AG04449 (cell line): ENCODE measurements around the gene SEPTIN1.
A peak's percentile ranks its signal among the peaks of the same experiment; 100 is the strongest.
"Not testable (repeated sequence)": the region's sequence is repeated elsewhere in the genome, so short reads cannot be mapped to it uniquely, and the experiment has no call there.

Source experiments
- CTCF ChIA-PET: fragments of 350-600 bp; formaldehyde crosslinking; extraction: SDS; loops from one replicate; lab custom pipeline; 2021; ENCODE audit warnings: antibody characterized with exemption; lab: Yijun Ruan, JAX
- POLR2A ChIA-PET: fragments of 400-600, 350-600 bp; formaldehyde crosslinking; extraction: SDS; loops from one replicate; lab custom pipeline; 2020; ENCODE audit warnings: antibody characterized with exemption, inconsistent platforms; lab: Yijun Ruan, JAX
- DNase-seq: peaks from one replicate; pipeline ENCODE4 v3.0.0-alpha.2; 2010; ENCODE audit warnings: low read depth, low spot score
- H3K4me3 ChIP-seq: 2 replicates; pipeline ENCODE4 v1.5.1; 2011; ENCODE audit warnings: low read depth, mild to moderate bottlenecking, control low read depth, low read length
- TF ChIP-seq, protein P1 (sequence below): IDR thresholded peaks from one replicate; pipeline ENCODE4 v1.5.1; 2011; ENCODE audit warnings: mild to moderate bottlenecking, moderate library complexity, low read length, control low read depth, inconsistent platforms; ENCODE audit not compliant: insufficient read depth; ENCODE audit errors: missing control alignments

SEPTIN1 gene

DNA sequence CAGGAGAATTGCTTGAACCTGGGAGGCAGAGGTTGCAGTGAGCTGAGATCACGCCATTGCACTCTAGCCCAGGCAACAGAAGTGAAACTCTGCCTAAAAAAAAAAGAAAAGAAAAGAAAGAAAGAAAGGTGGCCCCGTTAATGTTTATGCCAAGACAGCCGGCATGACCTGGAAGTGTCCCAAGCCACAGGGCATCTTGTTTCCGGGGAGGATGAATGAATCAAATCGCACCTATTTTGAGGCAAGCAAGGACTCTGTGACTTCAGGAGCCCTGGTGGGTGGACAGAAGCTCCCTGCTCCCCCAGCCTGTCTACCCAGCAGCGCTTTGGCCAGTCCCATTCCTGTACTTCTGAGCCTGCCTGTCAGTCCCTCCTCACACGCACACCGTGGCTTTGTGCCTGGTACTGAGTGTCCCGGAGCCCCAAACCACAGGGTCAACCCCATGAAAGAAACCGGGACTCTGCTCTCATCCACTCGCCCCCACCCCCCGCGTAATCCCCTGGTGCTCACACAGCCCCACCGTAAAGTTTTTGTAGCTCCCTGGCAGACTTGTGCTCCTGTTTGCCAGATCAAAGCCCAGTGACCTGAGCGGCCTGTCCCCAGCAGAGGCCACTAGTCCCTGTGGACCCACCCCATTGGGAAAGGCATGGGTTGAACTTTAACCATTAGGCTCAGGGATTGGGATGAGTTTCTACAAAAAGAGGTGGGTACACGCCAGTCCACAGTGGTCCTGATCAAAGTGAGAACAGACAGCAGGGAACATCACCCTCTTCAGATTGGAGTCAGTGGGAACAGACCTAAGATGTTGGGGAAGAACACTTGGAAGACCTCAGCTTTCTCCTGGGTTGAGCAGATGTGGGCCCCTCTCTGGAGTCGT, 46.5 kb downstream of the SEPTIN1 start:
- POLR2A ChIA-PET, result interaction anchor here (0.7 to 1.3 kb wide), 3 partner anchors 18 to 324 kb away, joined by 3 to 4 read pairs (median 3); partner anchors contain the start of gene TBC1D10B
- no peak for DNase-seq
- TF ChIP-seq, protein P1, sequence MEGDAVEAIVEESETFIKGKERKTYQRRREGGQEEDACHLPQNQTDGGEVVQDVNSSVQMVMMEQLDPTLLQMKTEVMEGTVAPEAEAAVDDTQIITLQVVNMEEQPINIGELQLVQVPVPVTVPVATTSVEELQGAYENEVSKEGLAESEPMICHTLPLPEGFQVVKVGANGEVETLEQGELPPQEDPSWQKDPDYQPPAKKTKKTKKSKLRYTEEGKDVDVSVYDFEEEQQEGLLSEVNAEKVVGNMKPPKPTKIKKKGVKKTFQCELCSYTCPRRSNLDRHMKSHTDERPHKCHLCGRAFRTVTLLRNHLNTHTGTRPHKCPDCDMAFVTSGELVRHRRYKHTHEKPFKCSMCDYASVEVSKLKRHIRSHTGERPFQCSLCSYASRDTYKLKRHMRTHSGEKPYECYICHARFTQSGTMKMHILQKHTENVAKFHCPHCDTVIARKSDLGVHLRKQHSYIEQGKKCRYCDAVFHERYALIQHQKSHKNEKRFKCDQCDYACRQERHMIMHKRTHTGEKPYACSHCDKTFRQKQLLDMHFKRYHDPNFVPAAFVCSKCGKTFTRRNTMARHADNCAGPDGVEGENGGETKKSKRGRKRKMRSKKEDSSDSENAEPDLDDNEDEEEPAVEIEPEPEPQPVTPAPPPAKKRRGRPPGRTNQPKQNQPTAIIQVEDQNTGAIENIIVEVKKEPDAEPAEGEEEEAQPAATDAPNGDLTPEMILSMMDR, result no peak
- H3K4me3 ChIP-seq, result peak overlapping the region; percentile 49
- CTCF ChIA-PET, result no interaction called here

DNA sequence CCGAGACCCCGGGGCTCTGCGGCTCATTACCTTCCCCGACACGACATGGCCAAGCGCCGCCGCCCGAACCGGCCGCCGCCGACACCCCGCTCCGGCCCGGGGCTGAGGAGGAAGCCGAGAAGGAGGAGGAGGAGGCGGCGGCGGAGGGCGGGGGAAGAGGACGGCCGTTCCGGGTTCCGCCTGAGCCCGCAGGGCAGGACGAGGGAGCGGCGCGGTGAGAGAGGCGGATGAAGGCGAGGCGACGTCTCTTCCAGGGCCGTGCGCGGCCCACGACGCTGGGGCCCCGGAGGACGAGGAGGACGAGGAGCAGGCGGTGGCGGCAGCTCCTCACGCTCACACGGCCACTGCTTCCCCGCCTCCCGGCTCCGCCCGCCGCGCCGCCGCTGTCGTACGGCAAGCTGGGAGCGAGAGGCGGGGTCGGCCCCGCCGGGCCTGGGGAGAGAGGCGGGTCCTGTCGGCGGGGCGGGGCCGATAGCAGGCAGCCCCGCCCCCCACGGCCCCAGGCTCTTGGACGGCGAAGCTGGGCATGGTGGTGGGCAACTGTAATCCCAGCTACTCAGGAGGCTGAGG, 47.2 kb downstream of the SEPTIN1 start:
- CTCF ChIA-PET, DNase-seq: not testable (repeated sequence)
- POLR2A ChIA-PET, result interaction anchor here (0.7 to 1.3 kb wide), 3 partner anchors 19 to 325 kb away, joined by 3 to 4 read pairs (median 3); partner anchors contain the start of gene TBC1D10B

DNA sequence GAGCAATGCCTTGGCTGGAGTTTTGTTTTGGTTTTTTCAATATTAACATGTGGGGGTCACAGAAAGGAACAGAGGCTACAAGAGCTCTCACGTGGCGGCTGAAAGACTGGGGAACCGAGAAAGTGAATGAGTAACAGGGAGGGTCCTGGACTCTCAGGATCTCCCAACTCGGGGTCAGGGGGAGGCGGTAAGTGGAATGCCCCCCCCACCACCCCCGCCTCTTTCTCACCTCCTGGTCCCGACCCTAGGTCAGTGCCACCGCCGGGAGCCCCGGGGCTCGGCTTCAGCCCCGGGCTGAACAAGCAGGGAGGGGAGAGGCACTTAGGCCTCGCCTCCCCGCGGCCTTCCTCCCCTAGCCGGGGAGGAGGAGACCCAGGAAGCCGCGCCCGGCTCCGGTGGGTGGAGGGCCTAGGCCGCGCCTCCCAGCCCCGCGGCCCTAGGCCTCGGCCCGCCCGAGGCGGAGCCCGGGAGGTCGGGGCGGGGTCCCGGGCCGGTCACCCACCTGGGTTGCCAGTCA, 47.8 kb downstream of the SEPTIN1 start:
- CTCF ChIA-PET, DNase-seq: not testable (repeated sequence)
- POLR2A ChIA-PET, result interaction anchor here (1.3 kb wide), 1 partner anchor 20 kb away, joined by 3 read pairs; no protein-coding TSS in a partner anchor
- peak overlapping the region; percentile 72 for H3K4me3 ChIP-seq

More for the DNA sequence above, 47.2 kb downstream of the SEPTIN1 start:
- H3K4me3 ChIP-seq, result peak overlapping the region; percentile 72
